ENCODE results near the gene TRMO.
A peak's percentile ranks its signal among the peaks of the same experiment; 100 is the strongest.
"Not testable (repeated sequence)": the region's sequence is repeated elsewhere in the genome, so short reads cannot be mapped to it uniquely, and the experiment has no call there.

The TRMO gene

GRCh38 chr9:97921959-97922724 is at the start of gene TRMO:
Gene TRMO, minus strand, starts transcription at chr9:97922500. Its CDS starts 7 bp downstream, at chr9:97922493.
- DNase-seq (ENCODE audit: low spot score), result peak; percentile 97

DNA sequence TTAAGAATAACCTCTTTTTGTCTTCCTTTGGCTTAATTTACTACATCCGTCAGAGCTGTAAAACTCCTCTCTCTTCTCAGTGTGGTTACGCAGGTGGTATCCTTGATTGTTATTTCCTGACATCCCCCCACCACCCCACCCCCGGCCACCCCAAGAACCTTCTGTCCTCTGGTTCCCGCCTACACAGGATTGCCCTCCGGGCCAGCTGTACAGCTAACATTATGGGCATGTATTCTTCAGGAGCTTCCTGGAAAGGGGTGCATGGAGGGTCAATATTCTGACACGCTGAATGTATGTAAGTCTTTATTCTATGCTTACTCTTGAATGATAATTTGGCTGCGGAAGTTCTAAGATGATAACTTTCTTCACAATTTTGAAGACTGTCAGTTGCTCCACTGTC is 47.9 kb upstream of the TRMO start:
- no peak for DNase-seq (ENCODE audit: low spot score)

- DNase-seq (ENCODE audit: low spot score), result no peak
Observed at GRCh38 chr9:97969014-97969413, 46.7 kb upstream of the TRMO start.

GRCh38 chr9:97966493-97966892 is 44.2 kb upstream of the TRMO start:
- no peak for DNase-seq (ENCODE audit: low spot score)

DNA sequence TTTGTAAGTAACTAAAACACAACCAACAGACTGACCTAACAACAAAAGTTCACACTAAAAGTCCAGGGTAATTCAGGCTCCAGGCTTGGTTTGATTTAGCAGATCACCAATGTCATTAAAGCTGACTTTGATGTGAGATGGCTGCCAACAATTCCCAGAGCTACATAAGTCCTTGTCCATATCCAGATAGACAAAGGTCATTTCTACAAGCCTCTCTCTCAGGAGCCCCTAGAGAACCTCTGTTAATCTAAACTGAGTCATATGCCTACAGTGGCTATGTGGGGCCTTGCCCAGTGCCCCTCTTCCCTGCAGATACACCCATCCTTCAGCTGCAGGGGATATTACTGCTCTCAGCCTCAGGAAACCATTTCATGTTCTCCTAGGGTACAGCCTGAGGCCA is 42.6 kb upstream of the TRMO start:
- DNase-seq (ENCODE audit: low spot score), result no peak

DNA sequence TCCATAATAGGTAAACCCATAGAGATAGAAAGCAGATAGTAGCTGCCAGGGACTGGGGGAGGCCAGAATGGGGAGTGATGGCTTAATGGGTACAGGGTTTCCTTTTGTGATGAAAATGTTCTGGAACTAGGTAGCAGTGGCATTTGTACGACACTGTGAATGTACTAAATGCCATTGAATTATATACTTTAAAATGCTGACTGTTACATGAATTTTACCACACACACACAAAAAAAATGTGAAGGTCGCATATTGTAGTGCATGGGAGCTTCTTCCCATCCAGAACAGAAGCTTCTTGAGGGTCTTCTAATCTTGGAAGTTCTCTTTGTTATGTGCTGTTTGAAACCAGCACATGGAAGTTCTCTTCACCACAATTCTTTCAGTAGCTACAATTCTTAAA is 40.9 kb upstream of the TRMO start:
- no peak for DNase-seq (ENCODE audit: low spot score)

GRCh38 chr9:97962575-97962974 is 40.3 kb upstream of the TRMO start:
- no peak for DNase-seq (ENCODE audit: low spot score)

DNA sequence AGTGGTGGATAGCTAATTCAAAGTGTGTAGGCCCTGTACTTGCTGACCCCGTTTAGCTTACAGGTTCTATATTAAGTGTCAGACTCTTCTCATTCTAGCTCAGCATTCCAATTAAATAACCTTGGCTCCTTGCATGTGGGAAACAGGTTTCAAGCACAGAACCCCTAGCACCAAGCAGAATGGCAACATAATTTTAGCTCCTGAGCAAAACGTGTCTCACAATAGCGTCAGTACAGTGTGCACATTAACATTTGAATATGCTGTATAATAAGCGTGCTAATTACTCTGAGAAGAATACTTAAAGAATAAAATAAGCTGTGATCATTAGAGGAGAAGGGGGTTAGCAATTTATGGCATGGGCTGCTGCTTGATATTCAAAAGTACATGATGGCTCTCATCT is 39.8 kb upstream of the TRMO start:
- DNase-seq (ENCODE audit: low spot score), result no peak

- DNase-seq (ENCODE audit: low spot score), result no peak
Observed at GRCh38 chr9:97961361-97961760, 39.1 kb upstream of the TRMO start.

DNA sequence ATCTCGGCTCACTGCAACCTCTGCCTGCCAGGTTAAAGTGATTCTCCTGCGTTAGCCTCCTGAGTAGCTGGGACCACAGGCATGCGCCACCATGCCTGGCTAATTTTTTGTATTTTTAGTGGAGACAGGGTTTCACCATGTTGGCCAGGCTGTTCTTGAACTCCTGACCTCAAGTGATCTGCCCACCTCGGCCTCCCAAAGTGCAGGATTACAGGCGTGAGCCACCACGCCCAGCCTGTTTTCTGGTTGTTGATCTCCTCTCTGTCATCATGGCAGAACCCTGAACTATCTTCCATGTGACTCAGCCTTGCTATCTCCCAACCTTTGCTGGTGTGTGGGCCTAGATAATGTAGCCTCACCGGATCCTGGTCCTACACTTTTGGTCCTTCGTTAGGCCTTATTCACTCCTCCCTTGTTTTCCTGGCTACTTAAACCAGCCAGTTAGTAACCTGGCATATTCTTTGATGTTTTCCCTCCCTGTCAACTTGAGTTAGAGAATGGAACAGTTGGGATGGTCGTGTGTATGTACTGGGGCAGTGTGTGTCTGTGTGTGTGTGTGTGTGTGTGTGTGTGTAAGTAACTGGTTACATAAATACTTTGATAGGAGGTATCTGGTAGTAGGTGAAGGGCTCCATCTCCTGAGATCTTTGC is 38.5 kb upstream of the TRMO start:
- not testable (repeated sequence) for DNase-seq (ENCODE audit: low spot score)

DNA sequence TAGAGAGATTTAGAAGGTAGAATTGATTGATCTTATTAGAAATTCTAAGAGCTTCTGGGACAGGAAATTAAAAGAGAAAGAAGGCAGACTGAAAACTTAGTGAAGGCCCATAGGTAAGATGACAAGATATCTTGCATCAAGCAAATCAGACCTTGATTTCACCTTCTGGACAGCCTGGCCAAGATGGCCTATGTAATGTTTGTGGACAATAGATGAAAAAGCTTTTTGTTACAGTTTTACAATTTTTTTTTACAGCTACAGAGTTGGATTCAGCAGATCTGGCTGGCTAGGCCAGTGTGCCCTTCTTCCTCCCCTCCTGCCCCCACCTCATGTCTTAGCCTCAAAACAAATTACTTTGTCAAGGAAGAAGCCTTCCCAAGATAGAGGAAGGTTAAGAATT is 37.3 kb upstream of the TRMO start:
- DNase-seq (ENCODE audit: low spot score), result no peak

GRCh38 chr9:97958812-97959511 is 36.7 kb upstream of the TRMO start:
- DNase-seq (ENCODE audit: low spot score), result no peak

DNA sequence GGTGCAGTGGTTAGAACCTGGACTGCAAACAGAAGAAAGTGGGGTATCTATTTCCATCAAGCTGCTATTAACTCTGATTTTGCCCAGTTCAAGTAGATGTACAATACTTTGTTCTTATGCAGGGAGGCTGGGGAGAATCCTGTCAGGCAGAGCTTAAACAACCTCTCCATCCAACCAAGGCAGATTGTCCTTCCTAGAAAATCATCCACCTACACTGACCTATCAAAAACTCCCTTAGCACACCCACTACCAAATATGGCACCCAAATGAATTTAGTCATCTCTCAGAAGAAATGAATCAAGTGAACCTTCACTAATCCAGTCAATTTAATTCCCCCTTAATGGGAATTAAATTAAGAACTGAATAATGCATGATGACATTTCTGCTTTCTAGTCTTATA is 34.0 kb upstream of the TRMO start:
- DNase-seq (ENCODE audit: low spot score), result no peak

GRCh38 chr9:97954550-97954989 is 32.3 kb upstream of the TRMO start:
- peak; percentile 65 for DNase-seq (ENCODE audit: low spot score)

GRCh38 chr9:97950873-97951272 is 28.6 kb upstream of the TRMO start:
- not testable (repeated sequence) for DNase-seq (ENCODE audit: low spot score)

DNA sequence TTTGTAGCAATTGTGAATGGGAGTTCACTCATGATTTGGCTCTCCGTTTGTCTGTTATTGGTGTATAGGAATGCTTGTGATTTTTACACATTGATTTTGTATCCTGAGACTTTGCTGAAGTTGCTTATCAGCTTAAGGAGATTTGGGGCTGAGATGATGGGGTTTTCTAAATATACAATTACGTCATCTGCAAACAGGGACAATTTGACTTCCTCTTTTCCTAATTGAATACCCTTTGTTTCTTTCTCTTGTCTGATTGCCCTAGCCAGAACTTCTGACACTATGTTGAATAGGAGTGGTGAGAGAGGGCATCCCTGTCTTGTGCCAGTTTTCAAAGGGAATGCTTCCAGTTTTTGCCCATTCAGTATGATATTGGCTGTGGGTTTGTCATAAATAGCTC is 24.8 kb upstream of the TRMO start:
- DNase-seq (ENCODE audit: low spot score), result not testable (repeated sequence)

- DNase-seq (ENCODE audit: low spot score), result not testable (repeated sequence)
Observed at GRCh38 chr9:97945470-97945869, 23.2 kb upstream of the TRMO start.

DNA sequence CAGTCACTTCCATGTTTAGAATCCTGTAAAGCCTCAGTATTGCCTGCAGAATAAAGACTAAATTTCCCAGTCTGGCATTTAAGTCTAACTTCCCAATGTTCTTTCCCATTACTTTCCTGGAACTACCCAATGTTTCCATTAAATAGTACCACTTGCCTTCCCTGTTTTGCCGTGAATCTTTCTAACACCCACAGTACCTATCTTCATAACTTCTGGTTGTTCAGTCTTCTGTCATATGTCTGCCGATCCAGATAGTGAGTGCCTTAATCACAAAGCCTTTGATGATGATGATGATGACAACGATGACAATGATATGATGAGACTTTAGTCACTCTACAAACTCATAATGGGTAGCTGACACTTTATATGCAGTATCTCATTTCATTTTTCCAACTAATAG is 22.3 kb upstream of the TRMO start:
- DNase-seq (ENCODE audit: low spot score), result no peak

DNA sequence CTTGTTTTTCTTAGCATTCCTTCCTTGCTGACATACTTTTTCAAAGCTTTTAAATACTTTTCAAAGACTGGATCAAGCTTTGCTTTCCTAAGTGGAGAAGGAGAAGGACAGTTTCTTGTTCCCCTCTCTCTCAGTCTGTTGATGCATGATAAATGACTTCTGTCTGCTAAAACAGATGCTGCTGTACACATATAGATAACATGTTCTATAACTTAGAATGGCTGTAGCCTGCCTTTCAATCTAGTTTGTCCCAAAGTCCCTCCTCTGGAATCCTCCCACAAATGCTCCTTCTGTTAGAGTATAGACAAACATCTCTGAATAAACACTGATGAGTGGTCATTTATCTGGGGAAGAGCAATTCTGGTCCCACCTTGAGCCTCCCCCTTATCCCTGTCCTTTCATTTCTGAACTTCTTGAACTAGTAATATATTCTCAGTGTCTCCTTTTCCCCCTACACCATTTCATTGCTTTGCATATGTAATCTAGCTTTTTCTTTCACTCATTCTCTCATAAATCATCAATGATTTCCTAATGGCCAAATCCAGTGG is 21.1 kb upstream of the TRMO start:
- DNase-seq (ENCODE audit: low spot score), result no peak

GRCh38 chr9:97941323-97941722 is 19.0 kb upstream of the TRMO start:
- DNase-seq (ENCODE audit: low spot score), result no peak

DNA sequence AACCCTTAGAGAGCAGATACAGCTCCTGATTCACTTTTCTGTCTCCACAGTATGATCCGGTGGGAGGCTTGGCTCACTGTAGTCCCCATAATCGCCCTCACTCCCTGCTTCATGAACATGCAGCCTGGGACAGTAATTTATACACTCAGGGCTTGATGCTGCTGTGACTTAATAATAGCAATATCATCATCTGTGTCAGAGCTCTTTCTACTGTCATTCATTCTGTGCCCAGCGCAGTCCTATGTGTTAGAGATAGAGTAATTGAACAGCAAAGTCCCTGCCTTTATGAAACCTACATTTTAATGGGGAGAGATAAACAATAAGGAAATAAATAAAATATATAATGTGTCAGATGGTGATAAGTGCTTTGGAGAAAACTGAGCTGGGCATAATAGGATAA is 18.4 kb upstream of the TRMO start:
- no peak for DNase-seq (ENCODE audit: low spot score)

DNA sequence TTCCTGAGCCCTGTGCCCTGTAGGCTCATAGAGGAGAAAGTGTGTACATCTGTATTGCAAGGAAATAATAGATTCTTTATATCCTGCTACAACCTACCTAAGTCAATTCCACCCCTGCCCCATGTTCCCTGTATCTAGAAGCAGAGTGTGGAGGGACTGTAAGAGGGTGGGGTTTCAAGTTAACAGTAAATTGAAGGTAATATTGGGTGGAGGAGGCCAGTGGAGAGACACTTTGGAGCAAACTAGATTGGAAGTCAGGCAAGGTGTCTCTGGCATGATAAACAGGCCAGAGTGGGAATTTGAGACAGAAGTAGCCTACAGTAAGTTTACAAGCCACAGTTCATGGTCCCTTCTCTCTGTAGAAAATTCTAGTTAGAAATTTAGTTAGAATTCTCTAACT is 17.9 kb upstream of the TRMO start:
- DNase-seq (ENCODE audit: low spot score), result no peak
